GM23248 (cell line): Measurements from ENCODE around the gene KL. TPM values are rescaled to one million over a fixed set of nuclear protein-coding genes. Genes with fewer than 3 reads are reported as not detected.

Source experiments
- DNase-seq: peaks from one replicate; pipeline ENCODE4 v3.0.0-alpha.2; 2015
- H2AFZ ChIP-seq: fragments of 200-600 bp; sonication (generic); 2 replicates; pipeline ENCODE4 v1.6.1; 2016; ENCODE audit warnings: antibody characterized with exemption
- H3F3A ChIP-seq: fragments of 200-600 bp; sonication (generic); 2 replicates; pipeline ENCODE4 v1.6.1; 2016; ENCODE audit warnings: mild to moderate bottlenecking, antibody characterized with exemption, mixed run types; ENCODE audit not compliant: insufficient read depth
- H3K27ac ChIP-seq: fragments of 200-600 bp; sonication (generic); 2 replicates; pipeline ENCODE4 v1.5.1; 2016; ENCODE audit warnings: mild to moderate bottlenecking
- H3K27me3 ChIP-seq: fragments of 200-600 bp; sonication (generic); replicated peaks from 2 replicates; pipeline ENCODE4 v1.6.1; 2016; ENCODE audit warnings: mild to moderate bottlenecking; ENCODE audit not compliant: insufficient read depth
- H3K36me3 ChIP-seq: fragments of 200-600 bp; sonication (generic); 2 replicates; pipeline ENCODE4 v1.6.1; 2016; ENCODE audit warnings: low read depth, mild to moderate bottlenecking
- H3K4me1 ChIP-seq: fragments of 200-600 bp; sonication (generic); 2 replicates; pipeline ENCODE4 v1.6.1; 2016; ENCODE audit warnings: mild to moderate bottlenecking; ENCODE audit not compliant: insufficient read depth
- H3K4me2 ChIP-seq: fragments of 200-600 bp; sonication (generic); one replicate; pipeline ENCODE4 v1.6.1; 2016; ENCODE audit warnings: mild to moderate bottlenecking; ENCODE audit not compliant: unreplicated experiment
- H3K4me3 ChIP-seq: fragments of 200-600 bp; sonication (generic); 2 replicates; pipeline ENCODE4 v1.5.1; 2016; ENCODE audit warnings: mild to moderate bottlenecking
- H3K79me2 ChIP-seq: fragments of 200-600 bp; sonication (generic); 2 replicates; pipeline ENCODE4 v1.6.1; 2016; ENCODE audit warnings: mild to moderate bottlenecking; ENCODE audit not compliant: insufficient read depth
- H3K9ac ChIP-seq: fragments of 200-600 bp; sonication (generic); 2 replicates; pipeline ENCODE4 v1.6.1; 2016; ENCODE audit warnings: mild to moderate bottlenecking
- H3K9me2 ChIP-seq: fragments of 200-600 bp; sonication (generic); 2 replicates; pipeline ENCODE4 v1.6.1; 2016; ENCODE audit warnings: mixed run types, mild to moderate bottlenecking, moderate library complexity; ENCODE audit not compliant: insufficient read depth
- H3K9me3 ChIP-seq: fragments of 200-600 bp; sonication (generic); one replicate; pipeline ENCODE4 v1.6.1; 2017; ENCODE audit warnings: low read depth
- H4K20me1 ChIP-seq: fragments of 200-600 bp; sonication (generic); 2 replicates; pipeline ENCODE4 v1.6.0; 2016; ENCODE audit not compliant: insufficient read depth
- EZH2 ChIP-seq: fragments of 200-600 bp; sonication (generic); IDR thresholded peaks from 2 replicates; pipeline ENCODE4 v1.6.1; 2018; ENCODE audit warnings: antibody characterized with exemption, mild to moderate bottlenecking; ENCODE audit not compliant: insufficient read depth, poor library complexity, severe bottlenecking
- EZH2phosphoT487 ChIP-seq: fragments of 200-600 bp; sonication (generic); IDR thresholded peaks from 2 replicates; pipeline ENCODE4 v1.6.1; 2018; ENCODE audit warnings: antibody characterized with exemption, moderate library complexity, mild to moderate bottlenecking, low read depth; ENCODE audit not compliant: insufficient read depth
- WGBS, 2 experiments: methylation state at CpG; one replicate each; pipeline ENCODE4 v1.1.6; 2015 to 2017; ENCODE audit warnings: low lambda C conversion rate in 2 of 2, low coverage in 1 of 2; ENCODE audit errors: missing lambda C conversion rate in 2 of 2; 5-methylcytosine and 5-hydroxymethylcytosine counted together
- in situ Hi-C: fragments of 300-500 bp; cut with MboI; formaldehyde crosslinking; loops from 2 replicates; pipeline ENCODE4 v1.15.0; 2020
- polyA plus RNA-seq: library from polyadenylated mRNA; unstranded; fragments of >200 nt; fragmentation: Nextera tagmentation; extraction: Ambion mirVana; gene quantifications from 2 replicates; pipeline ENCODE4 v1.2.1, GENCODE V29; 2016
- total RNA-seq: library from RNA; depleted of rRNA; stranded (reverse); fragments of >200 nt; shearing (Covaris generic); gene quantifications from 2 replicates; pipeline ENCODE4 v1.2.3, GENCODE V29; 2014

The KL gene
- total and polyA plus RNA-seq, 2 experiments from 2014 or later = 0.22 TPM; not detected in 1

DNA sequence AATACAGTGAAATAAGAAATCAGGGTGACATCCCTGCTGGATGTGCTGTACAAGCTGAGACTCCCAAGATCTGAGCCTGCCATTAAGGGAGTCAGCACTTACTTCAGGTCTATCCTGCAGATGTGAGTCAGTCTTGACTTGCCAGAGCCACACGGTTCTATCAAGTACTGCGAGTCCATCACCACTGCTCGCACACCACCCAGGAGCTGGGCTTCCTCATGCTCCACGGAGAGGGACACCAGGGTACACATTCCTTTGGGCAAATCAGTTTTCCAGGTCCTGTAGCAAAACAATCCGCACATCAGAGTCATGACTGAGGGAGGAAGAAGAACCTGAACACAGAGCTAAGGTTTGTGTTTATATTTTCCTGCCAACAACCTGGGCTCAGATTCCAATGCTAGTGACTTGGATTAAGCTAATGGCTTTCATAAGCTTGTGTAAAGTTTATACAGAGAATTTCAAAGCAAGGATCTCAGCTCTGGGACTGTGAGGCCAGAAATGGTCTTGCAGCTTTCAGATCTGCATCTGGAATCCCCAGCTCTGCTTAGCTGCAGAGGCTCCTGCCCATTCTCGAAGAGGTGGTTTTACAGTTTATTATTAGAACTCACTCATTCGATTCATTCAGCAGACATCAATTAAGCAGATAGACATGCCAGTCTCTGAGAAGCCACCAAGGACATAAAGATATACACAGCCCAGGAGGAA is 90.6 kb downstream of the KL start:
- WGBS, 2 experiments = 80 to 86% methylated on average over 7 of the region's 7 CpGs
- Histone ChIP-seq H3K4me2 (no peak overlapping the region), H3K27me3 (no peaks in the 10 kb centered on the region), H3F3A (peaks cover 55% of the 10 kb centered on the region), H3K36me3 (peaks cover 36% of the 10 kb centered on the region), H3K4me3 (no peak overlapping the region), H3K4me1 (peaks cover 38% of the 10 kb centered on the region), H3K9me2 (no peaks in the 10 kb centered on the region), H3K79me2 (no peaks in the 10 kb centered on the region), H3K27ac (no peak overlapping the region), H2AFZ (no peak overlapping the region), H4K20me1 (no peaks in the 10 kb centered on the region), H3K9me3 (no peaks in the 10 kb centered on the region), H3K9ac (no peak overlapping the region)
- no peak for TF ChIP-seq EZH2
- TF ChIP-seq EZH2phosphoT487 = no peak
- no peak for DNase-seq
- in situ Hi-C loops = no loop called here

DNA sequence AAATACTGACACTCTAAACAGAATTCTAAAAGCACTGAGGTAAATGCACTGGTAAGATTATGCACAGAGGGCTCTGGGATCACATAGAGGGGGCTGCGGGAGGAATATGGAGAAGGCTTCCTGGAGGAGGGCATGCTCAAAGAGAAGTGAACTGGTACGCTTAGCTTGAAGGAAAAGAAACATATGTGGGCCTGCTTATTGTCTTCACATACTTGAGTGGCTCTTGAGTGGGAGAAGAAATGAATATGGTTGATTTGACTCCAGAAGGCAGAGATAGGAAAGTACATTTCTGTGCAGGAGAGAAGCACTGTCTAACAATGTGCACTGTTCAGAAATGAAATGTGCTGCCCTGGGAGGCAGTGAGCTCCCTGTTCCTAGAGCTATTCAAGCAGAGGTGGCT is 91.1 kb downstream of the KL start:
- no peak overlapping the region for H3K4me3 ChIP-seq
- H3F3A ChIP-seq = peaks cover 55% of the 10 kb centered on the region
- H3K4me2 ChIP-seq = no peak overlapping the region
- H3K36me3 ChIP-seq = peaks cover 36% of the 10 kb centered on the region
- no peak overlapping the region for H3K27ac ChIP-seq
- no peaks in the 10 kb centered on the region for H4K20me1 ChIP-seq
- H2AFZ ChIP-seq = no peak overlapping the region
- no peaks in the 10 kb centered on the region for H3K9me2 ChIP-seq
- H3K9ac ChIP-seq = no peak overlapping the region
- no peaks in the 10 kb centered on the region for H3K27me3 ChIP-seq
- peaks cover 43% of the 10 kb centered on the region for H3K4me1 ChIP-seq
- H3K9me3 ChIP-seq = no peaks in the 10 kb centered on the region
- WGBS, 2 experiments = 97 to 100% methylated on average over 2 of the region's 2 CpGs
- H3K79me2 ChIP-seq = no peaks in the 10 kb centered on the region
- TF ChIP-seq EZH2phosphoT487 (no peak), EZH2 (no peak)
- in situ Hi-C loops = no loop called here
- DNase-seq = no peak

DNA sequence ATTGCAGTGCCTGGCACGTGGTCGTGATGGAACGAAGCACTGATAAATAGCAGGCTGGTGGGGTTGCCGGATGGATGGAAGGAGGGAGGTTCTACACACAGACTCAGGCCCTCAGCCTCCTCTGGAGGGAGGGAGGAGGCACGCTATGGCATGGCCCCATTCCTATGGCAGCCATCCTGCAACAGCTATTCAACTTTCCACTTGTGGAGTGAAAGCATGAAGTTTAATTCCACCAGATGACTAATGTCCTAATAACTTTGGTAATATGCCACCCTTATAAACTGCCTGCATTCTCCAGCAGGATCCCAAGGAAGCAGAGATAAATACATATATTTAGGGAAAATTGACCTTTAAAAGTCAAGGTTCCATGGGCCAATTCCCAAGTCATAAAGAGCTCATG is 92.4 kb downstream of the KL start:
- Histone ChIP-seq H4K20me1 (no peaks in the 10 kb centered on the region), H3K9ac (peak overlapping the region; percentile 26), H3K4me2 (peak overlapping the region; percentile 64), H3K27me3 (no peaks in the 10 kb centered on the region), H3F3A (peaks cover 51% of the 10 kb centered on the region), H3K9me3 (no peaks in the 10 kb centered on the region), H3K79me2 (no peaks in the 10 kb centered on the region), H2AFZ (no peak overlapping the region), H3K4me1 (peaks cover 51% of the 10 kb centered on the region), H3K4me3 (no peak overlapping the region), H3K27ac (peak overlapping the region; percentile 77), H3K9me2 (no peaks in the 10 kb centered on the region), H3K36me3 (peaks cover 35% of the 10 kb centered on the region)
- TF ChIP-seq EZH2 (no peak), EZH2phosphoT487 (no peak)
- in situ Hi-C loops = no loop called here
- 28 to 39% methylated on average over 5 of the region's 5 CpGs for WGBS, 2 experiments
- DNase-seq = peak; percentile 85

DNA sequence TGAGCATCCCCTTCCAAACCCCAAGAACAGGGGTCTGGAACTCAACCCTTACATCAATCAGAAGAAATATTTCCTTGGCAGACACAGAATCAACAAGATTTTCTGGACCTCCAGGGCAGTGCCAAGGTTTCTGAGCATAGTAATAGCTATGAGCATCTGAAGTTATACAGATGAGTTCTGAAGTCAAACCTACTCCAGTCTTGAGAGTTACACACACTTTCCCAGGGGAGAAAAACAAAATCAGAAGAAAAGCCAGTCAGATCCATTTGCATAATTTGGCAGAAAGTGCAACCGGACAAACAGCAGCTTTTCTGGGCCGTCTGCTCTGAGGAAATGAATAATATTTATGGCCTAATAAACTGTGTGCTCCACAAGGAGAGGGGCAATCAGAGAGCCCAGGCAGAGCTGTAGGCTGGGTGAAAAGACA is 93.1 kb downstream of the KL start:
- H3K4me2 ChIP-seq = peak overlapping the region; percentile 64
- H3K27ac ChIP-seq = peak overlapping the region; percentile 77
- peaks cover 51% of the 10 kb centered on the region for H3K4me1 ChIP-seq
- peak overlapping the region; percentile 26 for H3K9ac ChIP-seq
- H3K9me3 ChIP-seq = no peaks in the 10 kb centered on the region
- TF ChIP-seq EZH2 (no peak), EZH2phosphoT487 (no peak)
- 5 to 28% methylated on average over 2 of the region's 2 CpGs for WGBS, 2 experiments
- H3K27me3 ChIP-seq = no peaks in the 10 kb centered on the region
- peaks cover 28% of the 10 kb centered on the region for H3K36me3 ChIP-seq
- peaks cover 46% of the 10 kb centered on the region for H3F3A ChIP-seq
- DNase-seq = peak; percentile 58
- no peaks in the 10 kb centered on the region for H3K9me2 ChIP-seq
- H3K4me3 ChIP-seq = no peak overlapping the region
- no peaks in the 10 kb centered on the region for H4K20me1 ChIP-seq
- no peaks in the 10 kb centered on the region for H3K79me2 ChIP-seq
- in situ Hi-C loops = no loop called here
- H2AFZ ChIP-seq = no peak overlapping the region
